Measurements from ENCODE around the gene CNTNAP2.

Gene CNTNAP2

DNA sequence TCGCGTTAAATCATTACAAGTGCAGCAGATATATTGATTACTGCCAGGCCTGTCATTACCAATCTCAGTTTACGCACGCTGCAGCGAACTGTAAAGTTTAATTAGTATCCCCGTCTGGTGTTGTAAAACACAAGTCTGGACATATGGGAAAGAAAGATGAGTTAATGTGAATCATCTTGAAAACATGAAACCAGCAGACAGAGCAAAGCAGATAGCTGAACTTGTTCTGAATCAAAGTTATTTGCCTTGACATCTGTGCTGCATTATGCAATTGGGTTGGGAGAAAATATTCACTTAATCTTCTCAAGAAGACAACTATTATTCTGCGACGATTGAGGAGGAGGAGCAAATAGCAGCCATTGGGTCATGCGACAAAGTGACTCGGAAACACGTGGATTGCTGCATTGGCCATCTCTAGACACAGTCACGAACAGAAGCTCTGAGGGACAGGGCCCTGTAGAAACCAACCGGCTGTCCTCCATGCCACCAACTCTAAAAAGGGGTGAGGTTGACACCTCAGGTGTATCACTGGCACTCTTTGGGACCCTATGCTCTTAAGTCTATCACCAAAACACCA is 2317.7 kb downstream of the CNTNAP2 start:
- H3K27ac ChIP-seq, result no peak overlapping the region
- TF ChIP-seq, protein P1, sequence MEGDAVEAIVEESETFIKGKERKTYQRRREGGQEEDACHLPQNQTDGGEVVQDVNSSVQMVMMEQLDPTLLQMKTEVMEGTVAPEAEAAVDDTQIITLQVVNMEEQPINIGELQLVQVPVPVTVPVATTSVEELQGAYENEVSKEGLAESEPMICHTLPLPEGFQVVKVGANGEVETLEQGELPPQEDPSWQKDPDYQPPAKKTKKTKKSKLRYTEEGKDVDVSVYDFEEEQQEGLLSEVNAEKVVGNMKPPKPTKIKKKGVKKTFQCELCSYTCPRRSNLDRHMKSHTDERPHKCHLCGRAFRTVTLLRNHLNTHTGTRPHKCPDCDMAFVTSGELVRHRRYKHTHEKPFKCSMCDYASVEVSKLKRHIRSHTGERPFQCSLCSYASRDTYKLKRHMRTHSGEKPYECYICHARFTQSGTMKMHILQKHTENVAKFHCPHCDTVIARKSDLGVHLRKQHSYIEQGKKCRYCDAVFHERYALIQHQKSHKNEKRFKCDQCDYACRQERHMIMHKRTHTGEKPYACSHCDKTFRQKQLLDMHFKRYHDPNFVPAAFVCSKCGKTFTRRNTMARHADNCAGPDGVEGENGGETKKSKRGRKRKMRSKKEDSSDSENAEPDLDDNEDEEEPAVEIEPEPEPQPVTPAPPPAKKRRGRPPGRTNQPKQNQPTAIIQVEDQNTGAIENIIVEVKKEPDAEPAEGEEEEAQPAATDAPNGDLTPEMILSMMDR (conservative IDR thresholded peaks at IDR 0.05), result no peak
- TF ChIP-seq ZFX (IDR thresholded peaks at IDR 0.05), result no peak

DNA sequence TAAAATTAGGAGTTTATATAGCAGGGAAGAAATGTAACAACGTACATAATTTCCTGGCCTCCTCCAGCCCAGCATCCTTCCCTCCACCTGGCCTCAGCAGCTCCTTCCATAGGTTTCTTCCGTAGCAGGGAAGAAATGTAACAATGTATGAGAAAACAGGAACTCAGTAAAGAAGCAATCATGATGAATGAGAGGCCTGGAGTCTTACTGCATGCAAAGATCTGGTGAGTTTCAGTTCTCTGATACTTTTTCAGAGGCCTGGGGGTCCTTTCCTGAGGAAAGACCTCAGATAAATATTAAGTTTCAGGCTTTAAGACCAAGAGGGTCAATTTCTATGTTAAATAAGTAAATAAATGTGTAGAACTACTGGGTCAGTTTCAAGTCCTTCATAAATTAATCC is 2318.3 kb downstream of the CNTNAP2 start:
- no peak overlapping the region for H3K27ac ChIP-seq
- TF ChIP-seq, protein P1 (conservative IDR thresholded peaks at IDR 0.05), result no peak
- no peak for TF ChIP-seq ZFX (IDR thresholded peaks at IDR 0.05)

DNA sequence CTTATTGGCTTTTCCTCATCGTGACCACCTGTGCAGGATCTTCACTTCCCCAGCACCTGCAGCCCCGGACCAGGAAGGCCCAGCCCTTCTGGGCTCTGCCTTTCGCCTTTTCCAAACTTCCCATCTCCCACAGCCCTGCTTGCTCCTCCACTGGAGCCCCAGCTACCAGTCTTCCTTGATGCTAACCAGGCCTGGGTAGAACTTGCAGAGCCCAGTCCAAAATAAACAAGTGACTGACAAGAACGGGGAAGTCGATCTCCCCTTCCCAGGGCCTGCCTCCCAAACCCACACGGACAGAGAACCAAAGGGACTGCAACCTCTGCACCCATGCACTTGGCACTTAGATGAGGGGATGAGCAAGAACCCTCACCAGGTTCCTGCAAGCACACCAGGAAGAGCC is 2319.1 kb downstream of the CNTNAP2 start:
- TF ChIP-seq, protein P1 (conservative IDR thresholded peaks at IDR 0.05), result no peak
- no peak for TF ChIP-seq ZFX (IDR thresholded peaks at IDR 0.05)
- no peak overlapping the region for H3K27ac ChIP-seq

DNA sequence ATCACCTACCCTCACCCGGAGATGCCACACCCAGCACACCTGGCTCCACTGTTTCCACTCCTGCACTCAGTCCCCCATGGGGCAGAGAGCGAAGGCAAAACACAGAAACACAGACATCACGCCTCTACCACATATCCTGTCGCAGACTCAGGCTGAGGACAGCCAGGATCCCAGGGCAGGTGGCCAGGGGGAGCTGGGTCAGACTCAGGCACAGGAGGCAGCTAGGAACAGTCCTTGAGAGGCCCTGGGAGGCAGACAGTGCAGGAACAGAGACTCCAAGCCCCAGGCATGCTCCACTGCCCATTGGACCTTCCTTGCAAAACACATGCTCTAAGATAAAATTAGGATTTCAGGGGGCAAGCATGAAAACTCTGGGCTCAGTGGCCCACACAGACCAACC is 2319.5 kb downstream of the CNTNAP2 start:
- no peak overlapping the region for H3K27ac ChIP-seq
- TF ChIP-seq ZFX (IDR thresholded peaks at IDR 0.05), result no peak
- TF ChIP-seq, protein P1 (conservative IDR thresholded peaks at IDR 0.05), result no peak

DNA sequence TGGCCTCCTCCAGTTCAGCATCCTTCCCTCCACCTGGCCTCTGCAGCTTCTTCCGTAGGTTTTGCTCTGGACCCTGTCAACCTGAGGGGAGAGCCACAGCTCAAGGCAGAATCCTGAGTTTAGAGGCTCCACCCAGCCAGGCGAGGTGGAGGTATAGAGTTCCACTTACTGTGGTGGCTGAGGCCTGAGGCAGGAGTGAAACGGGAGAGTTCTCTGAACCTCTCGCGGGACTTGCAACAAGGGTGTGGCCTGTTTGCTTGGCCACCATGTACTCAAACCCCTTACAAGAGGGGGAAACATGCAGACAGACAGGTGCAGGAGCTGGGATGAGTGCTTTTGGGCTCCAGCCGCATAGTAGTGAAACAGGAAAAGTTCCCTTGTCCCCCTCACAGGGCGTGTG is 2320.0 kb downstream of the CNTNAP2 start:
- TF ChIP-seq ZFX (IDR thresholded peaks at IDR 0.05), result no peak
- TF ChIP-seq, protein P1 (conservative IDR thresholded peaks at IDR 0.05), result no peak
- H3K27ac ChIP-seq, result no peak overlapping the region

DNA sequence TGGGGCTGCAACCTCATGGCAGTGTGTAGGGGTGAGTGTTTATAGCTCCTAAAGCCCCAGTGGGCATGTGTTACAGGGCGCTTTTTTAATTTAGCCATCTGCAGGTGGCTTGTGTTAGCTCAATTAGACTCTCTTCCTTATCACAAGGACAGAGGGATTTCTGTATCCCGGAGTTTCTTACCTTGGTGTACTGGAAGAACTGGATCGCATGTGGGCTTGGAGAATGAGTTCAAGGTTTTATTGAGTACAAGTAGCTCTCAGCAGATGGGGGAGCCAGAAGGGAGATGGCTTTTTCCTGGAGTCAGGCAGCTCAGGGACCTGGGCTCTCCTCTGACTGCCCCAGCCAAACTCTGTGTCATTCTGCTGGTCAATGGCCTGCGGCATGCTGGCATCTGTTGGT is 2320.4 kb downstream of the CNTNAP2 start:
- TF ChIP-seq, protein P1 (conservative IDR thresholded peaks at IDR 0.05), result no peak
- TF ChIP-seq ZFX (IDR thresholded peaks at IDR 0.05), result no peak
- H3K27ac ChIP-seq, result no peak overlapping the region

DNA sequence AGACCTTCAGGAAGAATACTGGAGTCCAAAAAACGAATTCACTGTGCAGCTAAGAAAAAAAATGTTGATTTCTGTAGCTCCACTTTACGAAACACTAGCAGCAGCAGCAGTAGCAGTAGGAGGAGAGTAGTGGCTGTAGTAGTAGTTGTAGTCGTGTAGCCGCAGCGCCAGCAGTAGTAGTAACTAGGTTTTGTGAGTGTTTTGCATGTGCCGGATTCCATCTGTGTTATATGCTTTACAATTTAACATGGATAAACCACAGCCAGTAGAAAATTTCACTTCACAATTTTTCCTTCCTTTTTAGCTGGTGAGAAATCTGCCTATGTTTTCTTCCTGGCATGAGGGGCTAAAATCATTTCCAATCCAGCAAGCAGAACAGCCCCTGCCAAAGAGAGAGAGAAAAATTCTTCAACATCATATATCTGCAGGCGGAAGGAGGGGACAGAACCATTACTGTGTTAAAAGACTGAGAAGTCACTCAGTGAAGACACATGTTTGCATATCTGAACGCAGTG is 2325.6 kb downstream of the CNTNAP2 start:
- H3K27ac ChIP-seq, result no peak overlapping the region
- no peak for TF ChIP-seq ZFX (IDR thresholded peaks at IDR 0.05)
- TF ChIP-seq, protein P1 (conservative IDR thresholded peaks at IDR 0.05), result no peak

Measured in C4-2B (cell line).